H9 (cell line): Measurements from ENCODE around the gene FAM219A. TPM values are rescaled to one million over a fixed set of nuclear protein-coding genes. Genes with fewer than 3 reads are reported as not detected.
A peak's percentile ranks its signal among the peaks of the same experiment; 100 is the strongest.

ENCODE experiments used
- DNase-seq: peaks from one replicate; pipeline ENCODE4 v3.0.0-alpha.2; 2017
- H2AFZ ChIP-seq: one replicate; pipeline ENCODE4 v1.6.1; 2013; ENCODE audit warnings: mild to moderate bottlenecking, low read length, control low read depth, moderate library complexity
- H2AK5ac ChIP-seq: 2 replicates; pipeline ENCODE4 v1.6.1; 2013; ENCODE audit warnings: low read length, control low read depth, mixed read lengths; ENCODE audit not compliant: insufficient read length
- H2BK120ac ChIP-seq: one replicate; pipeline ENCODE4 v1.6.1; 2013; ENCODE audit warnings: low read depth, mild to moderate bottlenecking, low read length, control low read depth, inconsistent platforms; ENCODE audit not compliant: poor library complexity, severe bottlenecking
- H2BK12ac ChIP-seq: 2 replicates; pipeline ENCODE4 v1.6.1; 2013; ENCODE audit warnings: low read length, control low read depth, mixed read lengths, low read depth; ENCODE audit not compliant: insufficient read length
- H2BK15ac ChIP-seq: 2 replicates; pipeline ENCODE4 v1.6.1; 2013; ENCODE audit warnings: low read depth, low read length, control low read depth
- H2BK20ac ChIP-seq: one replicate; pipeline ENCODE4 v1.6.1; 2013; ENCODE audit warnings: low read depth, mild to moderate bottlenecking, low read length, control low read depth, inconsistent platforms; ENCODE audit not compliant: poor library complexity, severe bottlenecking
- H2BK5ac ChIP-seq: 2 replicates; pipeline ENCODE4 v1.6.1; 2013; ENCODE audit warnings: low read length, control low read depth, mixed read lengths; ENCODE audit not compliant: insufficient read length
- H3K14ac ChIP-seq: 2 replicates; pipeline ENCODE4 v1.6.1; 2013; ENCODE audit warnings: low read length, control low read depth; ENCODE audit not compliant: insufficient read depth
- H3K18ac ChIP-seq: 2 replicates; pipeline ENCODE4 v1.6.1; 2013; ENCODE audit warnings: low read depth, mild to moderate bottlenecking, mixed read lengths, low read length, control low read depth; ENCODE audit not compliant: insufficient read length
- H3K23ac ChIP-seq: 2 replicates; pipeline ENCODE4 v1.6.1; 2013; ENCODE audit warnings: low read length, control low read depth, mixed read lengths, low read depth; ENCODE audit not compliant: insufficient read length
- H3K23me2 ChIP-seq: 2 replicates; pipeline ENCODE4 v1.6.1; 2013; ENCODE audit warnings: low read depth, mild to moderate bottlenecking, mixed read lengths, low read length, control low read depth; ENCODE audit not compliant: insufficient read length, poor library complexity, severe bottlenecking
- H3K27ac ChIP-seq: 2 replicates; pipeline ENCODE4 v1.5.1; 2013; ENCODE audit warnings: low read length, control low read depth, mixed read lengths, low read depth; ENCODE audit not compliant: insufficient read length
- H3K27me3 ChIP-seq: 2 replicates; pipeline ENCODE4 v1.6.1; 2013; ENCODE audit warnings: low read length, control low read depth, inconsistent platforms; ENCODE audit not compliant: insufficient read depth
- H3K4ac ChIP-seq: 2 replicates; pipeline ENCODE4 v1.6.1; 2013; ENCODE audit warnings: low read depth, mild to moderate bottlenecking, control low read depth, inconsistent platforms, low read length, moderate library complexity
- H3K4me1 ChIP-seq: 2 replicates; pipeline ENCODE4 v1.6.1; 2013; ENCODE audit warnings: low read length, control low read depth, inconsistent platforms; ENCODE audit not compliant: insufficient read depth
- H3K4me2 ChIP-seq: 2 replicates; pipeline ENCODE4 v1.6.1; 2013; ENCODE audit warnings: low read length, control low read depth, mixed read lengths; ENCODE audit not compliant: insufficient read length, insufficient read depth
- H3K56ac ChIP-seq: 2 replicates; pipeline ENCODE4 v1.6.1; 2013; ENCODE audit warnings: low read depth, mild to moderate bottlenecking, mixed read lengths, low read length, control low read depth; ENCODE audit not compliant: insufficient read length
- H3K79me1 ChIP-seq: 2 replicates; pipeline ENCODE4 v1.6.1; 2013; ENCODE audit warnings: low read depth, mild to moderate bottlenecking, moderate library complexity, low read length, control low read depth, inconsistent platforms; ENCODE audit not compliant: insufficient read depth, poor library complexity, severe bottlenecking
- H3K79me2 ChIP-seq: 2 replicates; pipeline ENCODE4 v1.6.1; 2013; ENCODE audit warnings: low read length, control low read depth, inconsistent platforms; ENCODE audit not compliant: insufficient read depth
- H3K9ac ChIP-seq: 2 replicates; pipeline ENCODE4 v1.6.1; 2013; ENCODE audit warnings: low read length, control low read depth, mixed read lengths; ENCODE audit not compliant: insufficient read length; ENCODE audit errors: extremely low read depth
- H3K9me3 ChIP-seq: one replicate; pipeline ENCODE4 v1.6.1; 2013; ENCODE audit warnings: low read depth, low read length, inconsistent platforms; ENCODE audit not compliant: control insufficient read depth
- H3T11ph ChIP-seq: one replicate; pipeline ENCODE4 v1.6.1; 2013; ENCODE audit warnings: mild to moderate bottlenecking, low read length, control low read depth, inconsistent platforms
- H4K20me1 ChIP-seq: one replicate; pipeline ENCODE4 v1.6.1; 2013; ENCODE audit not compliant: control insufficient read depth, insufficient read length, insufficient read depth
- H4K5ac ChIP-seq: 2 replicates; pipeline ENCODE4 v1.6.1; 2013; ENCODE audit warnings: low read depth, mild to moderate bottlenecking, mixed read lengths, low read length, control low read depth; ENCODE audit not compliant: insufficient read length
- H4K8ac ChIP-seq: replicated peaks from 2 replicates; pipeline ENCODE4 v1.6.1; 2013; ENCODE audit warnings: low read length, control low read depth, mixed read lengths, low read depth; ENCODE audit not compliant: insufficient read length
- H4K91ac ChIP-seq: 2 replicates; pipeline ENCODE4 v1.6.1; 2013; ENCODE audit warnings: low read depth, mild to moderate bottlenecking, moderate library complexity, mixed read lengths, low read length, control low read depth; ENCODE audit not compliant: insufficient read length
- H3K27ac Mint-ChIP-seq, 3 experiments: 2 replicates in 2 of 3; 3 replicates in 1 of 3; pipeline ENCODE4 v1.8.0; 2020 to 2021; ENCODE audit warnings: mixed read lengths in 3 of 3, mild to moderate bottlenecking in 1 of 3, moderate library complexity in 1 of 3
- H3K27me3 Mint-ChIP-seq: 2 replicates; pipeline ENCODE4 v1.8.0; 2021; ENCODE audit warnings: low read depth, mild to moderate bottlenecking, moderate library complexity, mixed read lengths
- H3K36me3 Mint-ChIP-seq, 3 experiments: 2 replicates in 2 of 3; 3 replicates in 1 of 3; pipeline ENCODE4 v1.8.0; 2020 to 2021; ENCODE audit warnings: low read depth in 3 of 3, mixed read lengths in 3 of 3; ENCODE audit not compliant: insufficient read depth in 1 of 3
- H3K4me1 Mint-ChIP-seq, 2 experiments: 2 replicates each; pipeline ENCODE4 v1.8.0; 2020; ENCODE audit warnings: mixed read lengths in 2 of 2
- H3K4me3 Mint-ChIP-seq, 2 experiments: 2 replicates in 1 of 2; 3 replicates in 1 of 2; pipeline ENCODE4 v1.8.0; 2020 to 2021; ENCODE audit warnings: mild to moderate bottlenecking in 2 of 2, mixed read lengths in 2 of 2, moderate library complexity in 1 of 2
- H3K9me3 Mint-ChIP-seq, 2 experiments: 2 replicates in 1 of 2; 3 replicates in 1 of 2; pipeline ENCODE4 v1.8.0; 2020; ENCODE audit warnings: mild to moderate bottlenecking in 2 of 2, mixed read lengths in 2 of 2, moderate library complexity in 1 of 2
- WGBS: extraction: QIAGEN DNeasy Blood & Tissue Kit; methylation state at CpG from one replicate; pipeline ENCODE4 v1.1.7; 2013; ENCODE audit warnings: missing lambda C conversion rate, low lambda C conversion rate, mixed read lengths; ENCODE audit not compliant: insufficient read length; ENCODE audit errors: extremely low coverage; 5-methylcytosine and 5-hydroxymethylcytosine counted together
- total RNA-seq: library from RNA; stranded (reverse); gene quantifications from 2 replicates; pipeline ENCODE4 v1.2.1, GENCODE V29; 2021
- TF ChIP-seq, protein P1 (sequence below): fragments of 200-600 bp; sonication (generic); conservative IDR thresholded peaks from 3 replicates; pipeline ENCODE4 v1.8.0; 2021; ENCODE audit warnings: antibody characterized with exemption, mild to moderate bottlenecking

The FAM219A gene
- total RNA-seq, 1 experiment from 2014 or later, result 16.7 TPM

DNA sequence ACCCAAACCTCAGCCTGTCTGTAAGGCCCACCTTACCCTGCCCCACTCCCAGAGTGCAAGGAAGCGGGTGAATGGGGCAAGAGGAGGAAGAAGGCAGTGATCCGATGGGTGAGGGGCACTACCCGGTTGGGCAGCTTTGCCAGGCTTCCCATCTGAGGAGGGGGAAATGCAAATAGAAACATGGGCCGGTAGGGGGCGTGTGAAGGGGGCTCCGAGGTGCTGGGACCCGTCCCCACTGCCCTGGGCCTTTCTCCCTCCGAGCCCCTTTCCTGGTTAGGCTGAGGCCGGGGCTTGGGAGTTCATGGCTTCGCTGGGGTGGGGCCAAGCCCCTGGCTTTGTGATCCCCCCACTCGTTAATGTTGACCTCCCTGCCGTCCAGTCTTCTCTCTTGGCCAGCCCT, 58.1 kb downstream of the FAM219A start:
- Histone ChIP-seq H4K20me1 (no peaks in the 10 kb centered on the region), H2BK15ac (no peak overlapping the region)
- no CpG with 5 or more reads among the region's 12 CpGs for WGBS

More for the DNA sequence above, 58.1 kb downstream of the FAM219A start:
- DNase-seq, result peak; percentile 57
- TF ChIP-seq, protein P1, sequence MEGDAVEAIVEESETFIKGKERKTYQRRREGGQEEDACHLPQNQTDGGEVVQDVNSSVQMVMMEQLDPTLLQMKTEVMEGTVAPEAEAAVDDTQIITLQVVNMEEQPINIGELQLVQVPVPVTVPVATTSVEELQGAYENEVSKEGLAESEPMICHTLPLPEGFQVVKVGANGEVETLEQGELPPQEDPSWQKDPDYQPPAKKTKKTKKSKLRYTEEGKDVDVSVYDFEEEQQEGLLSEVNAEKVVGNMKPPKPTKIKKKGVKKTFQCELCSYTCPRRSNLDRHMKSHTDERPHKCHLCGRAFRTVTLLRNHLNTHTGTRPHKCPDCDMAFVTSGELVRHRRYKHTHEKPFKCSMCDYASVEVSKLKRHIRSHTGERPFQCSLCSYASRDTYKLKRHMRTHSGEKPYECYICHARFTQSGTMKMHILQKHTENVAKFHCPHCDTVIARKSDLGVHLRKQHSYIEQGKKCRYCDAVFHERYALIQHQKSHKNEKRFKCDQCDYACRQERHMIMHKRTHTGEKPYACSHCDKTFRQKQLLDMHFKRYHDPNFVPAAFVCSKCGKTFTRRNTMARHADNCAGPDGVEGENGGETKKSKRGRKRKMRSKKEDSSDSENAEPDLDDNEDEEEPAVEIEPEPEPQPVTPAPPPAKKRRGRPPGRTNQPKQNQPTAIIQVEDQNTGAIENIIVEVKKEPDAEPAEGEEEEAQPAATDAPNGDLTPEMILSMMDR, result peak; percentile 59
- Histone ChIP-seq H4K5ac (no peak overlapping the region), H3K4ac (no peak overlapping the region), H4K91ac (no peak overlapping the region), H2BK120ac (no peak overlapping the region), H3K23ac (no peak overlapping the region), H3K4me1 (no peaks in the 10 kb centered on the region), H3K27me3 (no peaks in the 10 kb centered on the region), H2AFZ (no peak overlapping the region), H3K27ac (no peak overlapping the region), H2BK20ac (no peak overlapping the region), H3K56ac (no peak overlapping the region), H3K23me2 (no peaks in the 10 kb centered on the region), H3K18ac (no peak overlapping the region), H3K4me2 (no peak overlapping the region), H3K9me3 (no peaks in the 10 kb centered on the region), H2BK12ac (no peak overlapping the region), H2AK5ac (no peak overlapping the region), H3T11ph (no peak overlapping the region), H3K79me1 (no peaks in the 10 kb centered on the region), H3K14ac (no peak overlapping the region), H2BK5ac (no peak overlapping the region), H4K8ac (no peak overlapping the region), H3K79me2 (no peaks in the 10 kb centered on the region), H3K9ac (no peak overlapping the region)
- Mint-ChIP-seq H3K4me3 (no peak overlapping the region), H3K9me3 (no peaks in the 10 kb centered on the region), H3K27ac (no peak overlapping the region), H3K36me3 (no peaks in the 10 kb centered on the region; a peak in 1 of 7 replicates), H3K27me3 (no peaks in the 10 kb centered on the region), H3K4me1 (no peaks in the 10 kb centered on the region)
